DMS53 treated with DMSO at 0.1 percent for 48 hours (cell line): Measurements from ENCODE around the gene SLC6A3.

ENCODE experiments used
- DNase-seq: peaks from one replicate; lab custom pipeline; 2025; ENCODE audit not compliant: unreplicated experiment; lab: John Stamatoyannopoulos, UW

Gene SLC6A3

DNA sequence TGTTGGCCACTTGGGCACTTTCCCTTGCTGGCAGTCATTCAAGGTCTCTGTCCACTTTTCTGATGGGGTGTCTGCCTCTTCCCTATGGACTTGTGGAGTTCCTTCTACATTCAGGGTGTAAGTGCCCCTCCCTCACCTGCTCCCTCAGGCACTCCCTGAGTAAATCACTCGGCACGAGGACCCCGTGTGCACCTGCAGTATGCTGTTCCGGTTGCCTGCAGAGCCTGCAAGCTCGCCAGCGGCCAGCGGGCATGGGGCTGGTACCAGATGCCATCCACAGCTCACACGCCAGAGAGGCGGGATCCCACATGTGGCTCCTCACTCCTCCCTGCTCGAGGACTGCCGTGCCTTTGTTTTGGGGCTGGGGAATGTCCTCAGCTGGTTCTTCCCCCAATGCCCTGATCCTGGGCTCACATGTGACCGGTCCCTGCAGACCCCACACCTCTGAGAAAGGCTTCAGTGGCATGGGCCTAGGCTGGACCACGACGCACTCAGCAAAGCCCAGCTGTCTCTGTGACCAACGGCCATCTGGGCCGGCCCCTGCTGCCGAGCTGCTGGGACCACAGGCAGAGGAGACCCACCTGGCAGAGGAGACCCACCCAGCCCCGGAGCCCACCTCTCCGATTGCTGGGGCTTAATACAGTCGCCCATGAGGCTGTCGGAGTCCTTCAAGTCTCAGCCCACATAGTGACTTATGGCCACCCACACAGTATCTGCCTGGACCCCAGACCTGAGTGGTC is 54.2 kb downstream of the SLC6A3 start:
- no peak for DNase-seq

DNA sequence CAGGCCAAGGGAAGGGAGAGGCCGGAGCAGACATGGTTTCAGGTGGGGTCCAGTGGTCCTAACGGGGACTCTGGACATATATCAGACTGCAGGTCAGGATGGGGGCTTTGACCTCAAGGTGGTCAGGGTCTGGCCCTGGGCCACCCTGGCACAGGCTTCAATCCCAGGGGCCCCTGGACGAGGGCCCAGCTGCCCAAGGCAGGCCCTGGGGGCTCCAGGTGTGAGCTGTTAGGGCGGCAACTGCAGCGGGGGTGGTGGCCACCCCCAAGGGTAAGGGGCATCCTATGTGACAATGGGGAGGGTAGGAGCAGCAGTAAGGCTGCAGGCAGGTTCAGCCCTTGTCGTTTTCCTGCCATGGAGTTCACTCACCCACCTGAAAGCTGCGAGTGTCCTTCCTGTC is 54.9 kb downstream of the SLC6A3 start:
- no peak for DNase-seq

DNA sequence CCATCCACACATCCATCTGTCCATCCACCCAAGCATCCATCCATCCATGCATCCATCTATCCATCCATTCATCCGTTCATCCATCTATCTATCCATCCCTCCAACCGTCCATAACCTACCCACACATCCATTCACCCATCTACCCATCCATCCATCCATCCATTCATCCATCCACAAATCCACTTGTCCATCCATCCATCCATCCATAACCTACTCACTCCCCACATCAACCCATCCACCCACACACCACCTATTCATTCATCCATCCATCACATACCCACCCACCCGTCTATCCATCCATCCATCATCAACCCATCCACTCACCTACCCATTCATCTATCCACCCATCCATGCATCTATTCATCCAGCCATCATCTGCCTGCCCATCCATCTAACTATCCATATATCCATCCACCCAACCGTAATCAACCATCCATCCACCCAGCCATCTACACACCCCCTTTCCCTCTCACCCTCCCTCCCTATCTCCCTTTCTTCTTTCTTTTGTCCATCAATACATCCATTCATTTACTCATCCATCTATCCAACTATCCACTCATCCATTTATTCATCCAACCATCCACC is 56.8 kb downstream of the SLC6A3 start:
- no peak for DNase-seq

DNA sequence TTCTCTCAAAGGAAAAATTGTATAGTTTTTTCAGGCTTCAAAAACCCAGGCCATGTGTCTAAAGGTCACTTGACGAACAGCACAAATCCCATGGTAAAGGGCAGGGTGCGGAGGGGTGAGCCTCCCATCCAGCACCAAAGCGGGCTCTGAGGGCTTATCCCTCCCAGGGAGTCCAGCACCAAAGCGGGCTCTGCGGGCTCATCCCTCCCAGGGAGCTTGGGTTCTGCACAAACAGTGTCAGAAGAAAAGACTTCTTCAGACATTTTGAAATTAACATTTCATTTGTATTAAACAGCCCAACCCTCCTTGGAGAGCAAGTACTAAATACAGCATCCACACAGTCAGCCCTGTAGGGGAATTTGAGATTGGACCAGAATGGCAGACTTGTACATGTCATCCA is 57.4 kb downstream of the SLC6A3 start:
- DNase-seq = no peak

DNA sequence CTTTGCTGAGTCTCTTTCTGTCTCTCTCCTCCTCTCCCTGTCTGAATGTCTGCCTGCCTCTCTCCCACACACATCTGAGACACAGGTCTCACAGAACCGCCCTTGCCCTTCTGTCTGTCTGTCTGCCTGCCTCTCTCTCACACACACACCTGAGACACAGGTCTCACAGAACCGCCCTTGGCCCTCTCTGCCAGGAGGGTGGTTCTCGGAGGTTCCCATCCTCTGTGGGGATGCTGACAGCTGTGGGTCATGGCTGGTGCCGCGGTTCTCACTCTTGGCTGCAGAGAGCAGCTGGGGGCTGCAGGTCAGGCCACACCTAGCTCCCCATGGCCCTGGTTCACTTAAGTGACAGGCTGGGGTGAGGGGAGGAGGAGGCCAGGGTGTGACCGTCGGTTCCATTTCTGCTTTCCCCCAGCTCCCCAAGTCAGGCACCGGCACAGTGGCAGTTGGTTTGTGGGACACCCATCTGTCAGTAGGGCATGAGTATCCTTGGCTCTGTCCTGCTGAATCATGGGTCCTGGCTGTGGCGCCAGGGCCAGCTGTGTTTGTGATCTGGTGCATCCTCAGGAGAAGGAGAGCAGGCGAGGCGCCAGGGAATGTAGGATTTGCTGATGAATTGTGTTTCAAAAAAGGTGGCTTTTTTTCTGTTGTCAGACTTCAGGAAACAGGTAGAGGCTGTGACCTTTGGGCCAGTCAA is 58.0 kb downstream of the SLC6A3 start:
- peak; percentile 74 for DNase-seq

DNA sequence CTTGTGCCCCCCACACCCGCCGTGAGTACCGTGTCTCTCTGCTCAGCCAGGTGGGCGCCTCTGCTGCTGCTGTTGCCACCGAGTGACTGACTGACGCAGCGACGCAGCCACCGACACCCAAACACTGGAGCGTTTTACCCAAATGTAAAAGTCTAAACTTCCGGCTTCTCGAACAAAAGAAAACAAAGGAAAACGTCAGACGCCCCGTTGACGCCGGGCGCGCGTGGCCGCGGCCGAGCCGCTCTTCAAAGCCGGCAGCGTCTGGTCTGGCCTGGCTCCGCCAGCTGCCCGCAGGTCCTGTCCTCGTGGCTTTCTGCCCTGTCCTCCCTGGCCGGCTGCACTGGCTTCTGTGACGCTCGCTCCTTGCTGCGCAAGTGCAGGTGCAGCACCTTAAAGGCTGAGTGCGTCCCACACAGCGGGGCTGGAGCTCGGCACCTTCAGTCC is 58.9 kb downstream of the SLC6A3 start:
- peak; percentile 96 for DNase-seq

DNA sequence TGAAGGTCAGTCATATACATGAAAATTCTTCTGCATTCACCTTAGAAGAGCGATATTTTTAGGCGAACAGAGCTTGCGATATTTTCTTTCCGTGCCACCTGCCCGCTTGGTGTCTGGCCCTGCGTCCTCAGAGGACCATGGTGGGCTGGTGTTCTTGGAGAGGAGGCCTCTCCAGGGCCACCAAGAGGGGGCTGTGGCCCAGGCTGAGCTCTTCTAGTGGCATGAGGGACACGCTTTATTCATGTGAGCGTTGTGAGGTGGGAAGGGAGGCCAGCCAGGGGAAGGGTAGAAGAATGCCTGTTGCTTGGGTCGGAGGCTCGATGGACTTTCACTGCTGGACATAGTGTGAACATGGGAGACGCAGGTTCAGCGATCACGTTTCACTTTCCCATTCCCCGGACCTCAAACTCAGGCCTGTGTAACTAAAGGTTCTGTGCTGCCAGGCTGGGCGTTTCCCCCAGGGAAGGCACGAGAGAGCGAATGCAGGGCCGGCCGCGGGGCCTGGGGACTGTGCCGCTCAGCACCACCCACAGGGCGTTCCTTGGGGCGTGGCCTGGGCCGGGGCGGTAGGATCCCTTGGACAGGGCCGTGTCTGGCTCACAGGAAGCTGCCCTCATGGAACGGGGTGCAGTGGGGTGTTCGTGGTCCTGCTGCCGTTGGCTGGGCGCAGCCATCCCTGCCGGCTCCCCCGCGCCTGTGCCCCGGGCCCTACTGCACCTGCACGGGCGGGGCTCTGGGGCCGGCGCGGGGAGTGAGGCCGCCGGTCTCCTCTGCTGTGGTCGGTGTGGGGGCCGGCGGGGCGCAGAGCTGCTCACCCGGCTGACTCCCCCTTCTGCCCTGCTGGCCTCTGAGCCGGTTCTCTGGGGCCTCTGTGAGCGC is 59.6 kb downstream of the SLC6A3 start:
- peak; percentile 94 for DNase-seq

DNA sequence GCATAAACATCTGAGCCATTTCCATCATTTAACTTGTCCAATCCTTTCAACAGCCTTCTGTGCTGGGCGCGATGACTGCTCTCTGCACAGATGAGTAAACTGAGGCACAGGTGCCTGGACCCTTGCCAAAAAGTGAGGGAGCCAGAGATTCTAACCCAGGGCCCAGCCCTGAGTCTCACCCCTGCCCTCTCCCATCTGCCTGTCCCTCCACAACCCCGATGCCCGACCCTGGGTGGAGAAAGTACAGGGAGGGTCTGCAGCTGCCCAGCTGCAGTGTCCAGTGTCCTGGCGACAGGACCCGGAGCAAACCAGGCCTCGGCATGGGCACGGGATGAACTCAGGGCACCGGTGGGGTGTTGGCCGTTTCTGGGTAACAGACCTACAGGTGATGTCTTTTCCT is 60.7 kb downstream of the SLC6A3 start:
- DNase-seq = no peak

DNA sequence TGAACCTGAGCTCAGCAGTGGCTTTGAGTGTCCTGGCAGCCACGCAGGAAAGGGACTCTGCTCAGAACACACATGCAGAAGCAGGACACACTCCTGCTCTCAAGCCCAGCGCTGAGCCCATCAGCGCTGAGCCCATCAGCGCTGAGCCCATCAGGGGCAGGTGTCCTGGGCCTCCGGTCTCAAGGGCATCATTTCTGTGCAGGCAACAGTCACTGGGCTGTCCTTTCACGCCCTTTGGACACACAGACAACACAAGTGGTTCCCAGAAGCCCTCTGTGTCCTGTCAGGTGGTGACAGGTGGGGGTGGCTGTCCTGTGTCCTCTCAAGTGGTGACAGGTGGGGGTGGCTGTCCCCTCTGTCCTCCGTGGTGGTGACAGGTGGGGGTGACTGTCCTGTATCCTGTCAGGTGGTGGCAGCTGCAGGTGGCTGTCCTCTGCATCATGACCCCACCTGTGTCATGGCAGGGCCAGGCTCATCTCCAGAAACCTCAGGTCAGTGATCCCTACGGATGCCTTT is 61.3 kb downstream of the SLC6A3 start:
- DNase-seq = peak; percentile 94

DNA sequence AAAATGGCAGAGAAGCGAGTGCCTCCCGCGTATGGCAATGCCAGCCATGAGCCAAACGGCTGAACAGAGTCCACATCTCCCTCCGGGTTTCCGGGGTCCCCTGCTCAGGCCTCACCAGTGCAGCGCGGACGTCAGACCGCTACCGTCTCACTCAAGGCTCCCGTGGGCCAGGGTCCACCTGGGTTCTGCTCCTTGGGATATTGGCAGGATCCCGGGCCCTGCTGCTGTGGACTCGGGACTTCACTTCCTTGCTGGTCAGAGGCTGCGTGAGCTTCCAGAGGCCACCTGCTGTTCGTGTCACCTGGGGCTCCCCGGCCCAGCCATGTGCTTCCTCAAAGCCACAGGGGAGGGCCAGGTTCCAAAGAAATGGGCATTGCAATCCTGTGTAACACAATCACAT is 61.9 kb downstream of the SLC6A3 start:
- peak; percentile 69 for DNase-seq

DNA sequence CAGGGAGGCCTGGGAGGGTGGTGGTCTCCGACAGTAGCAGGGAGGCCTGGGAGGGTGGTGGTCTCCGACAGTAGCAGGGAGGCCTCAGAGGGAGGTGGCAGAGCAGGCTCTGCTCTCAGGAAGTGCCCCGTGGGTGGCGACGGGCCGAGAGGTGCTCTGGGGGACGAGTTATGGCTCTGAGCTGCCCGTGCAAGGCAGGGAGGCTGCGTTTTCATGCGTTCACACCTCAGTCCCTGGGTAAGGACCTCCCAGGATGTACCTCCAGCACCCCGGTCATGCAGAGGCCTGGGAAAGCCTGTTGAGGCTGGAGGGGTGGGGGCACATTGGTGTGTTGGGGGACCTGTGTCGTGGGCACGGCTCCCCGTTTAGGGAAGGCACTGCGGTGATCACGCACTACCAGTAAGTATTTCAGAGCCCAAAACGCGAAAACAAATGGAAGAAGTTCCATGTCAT is 63.0 kb downstream of the SLC6A3 start:
- no peak for DNase-seq

DNA sequence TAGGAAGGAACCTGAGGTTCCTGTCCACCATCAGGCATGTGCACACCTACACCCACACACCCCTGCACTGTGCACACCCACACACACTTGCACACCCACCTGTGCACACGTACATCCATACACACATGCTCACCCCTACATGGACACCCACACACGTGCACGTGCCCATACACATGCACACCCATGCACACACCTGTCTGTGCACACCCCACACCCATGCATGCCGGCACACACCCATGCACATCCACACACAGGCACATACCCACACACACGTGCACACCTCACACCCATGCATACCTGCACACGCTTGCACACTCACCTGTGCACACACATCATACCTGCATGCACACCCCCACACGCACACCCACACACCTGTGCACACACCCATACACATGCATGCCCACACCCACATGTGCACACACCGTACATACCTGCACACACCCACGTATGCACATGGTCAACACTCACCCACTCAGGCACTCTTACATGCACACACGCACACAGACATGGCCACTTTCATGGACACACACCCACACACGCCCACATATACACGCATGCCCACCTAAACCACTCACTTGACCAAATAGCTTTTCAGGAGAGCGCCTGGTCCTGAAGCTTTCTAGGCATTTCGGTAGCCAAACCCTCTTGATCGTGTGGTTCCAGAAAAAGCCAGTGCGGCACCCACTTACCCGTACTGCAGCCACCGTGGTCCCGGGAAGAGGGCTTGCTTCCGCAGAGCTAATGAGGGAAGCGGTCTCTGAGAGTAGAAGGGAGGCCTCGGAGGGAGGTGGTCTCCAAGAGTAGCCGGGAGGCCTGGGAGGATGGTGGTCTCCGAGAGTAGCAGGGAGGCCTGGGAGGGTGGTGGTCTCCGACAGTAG is 63.6 kb downstream of the SLC6A3 start:
- no peak for DNase-seq

DNA sequence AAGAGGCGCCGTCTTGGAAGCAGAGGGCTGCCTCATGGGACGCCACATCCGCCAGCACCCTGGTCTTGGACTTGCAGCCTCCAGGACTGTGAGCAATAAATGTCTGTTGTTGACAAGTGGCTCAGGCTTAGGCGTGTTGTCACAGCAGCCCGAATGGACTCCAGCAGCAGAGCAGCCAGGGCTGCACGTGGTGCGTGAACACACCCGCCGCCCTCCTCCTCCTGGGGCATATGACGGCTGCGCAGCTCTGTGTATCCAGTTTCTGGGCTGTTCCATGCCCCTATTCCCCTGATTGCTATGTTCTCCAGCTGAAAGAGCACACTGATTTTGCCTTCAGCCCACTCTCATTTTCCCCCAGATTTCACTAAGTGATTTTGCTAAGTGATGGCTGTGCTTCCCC is 64.3 kb downstream of the SLC6A3 start:
- no peak for DNase-seq

DNA sequence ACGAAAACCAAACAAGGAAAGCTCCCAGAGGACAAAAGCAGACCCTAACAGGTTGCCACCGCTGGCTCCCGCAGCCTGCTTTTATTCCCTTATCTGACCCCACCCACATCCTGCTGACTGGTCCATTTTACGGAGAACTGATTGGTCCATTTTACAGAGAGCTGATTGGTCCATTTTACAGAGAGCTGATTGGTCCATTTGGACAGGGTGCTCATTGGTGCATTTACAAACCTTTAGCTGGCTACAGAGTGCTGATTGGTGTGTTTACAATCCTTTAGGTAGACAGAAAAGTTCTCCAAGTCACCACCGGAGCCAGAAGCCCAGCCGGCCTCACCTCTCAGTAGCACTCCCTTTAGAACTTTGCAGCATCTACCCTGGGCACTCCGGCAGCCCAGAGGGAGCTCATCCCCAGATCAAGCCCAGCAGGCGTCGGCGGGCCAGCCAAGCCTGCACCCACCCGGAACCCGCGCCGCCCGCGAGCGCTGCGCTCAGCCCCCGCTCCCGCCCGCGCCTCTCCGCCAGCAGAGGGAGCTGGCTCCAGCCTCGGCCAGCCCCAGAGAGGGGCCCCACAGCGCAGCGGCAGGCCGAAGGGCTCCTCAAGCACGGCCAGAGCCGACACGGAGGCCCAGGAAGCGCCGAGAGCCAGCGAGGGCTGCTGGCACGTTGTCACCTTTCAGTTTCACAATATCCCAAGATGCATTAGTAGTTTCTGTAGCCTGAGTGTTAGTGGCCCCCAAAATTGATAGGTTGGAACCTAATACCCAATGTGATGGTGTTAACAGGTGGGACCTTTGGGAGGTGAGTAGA is 65.0 kb downstream of the SLC6A3 start:
- DNase-seq = peak; percentile 73

DNA sequence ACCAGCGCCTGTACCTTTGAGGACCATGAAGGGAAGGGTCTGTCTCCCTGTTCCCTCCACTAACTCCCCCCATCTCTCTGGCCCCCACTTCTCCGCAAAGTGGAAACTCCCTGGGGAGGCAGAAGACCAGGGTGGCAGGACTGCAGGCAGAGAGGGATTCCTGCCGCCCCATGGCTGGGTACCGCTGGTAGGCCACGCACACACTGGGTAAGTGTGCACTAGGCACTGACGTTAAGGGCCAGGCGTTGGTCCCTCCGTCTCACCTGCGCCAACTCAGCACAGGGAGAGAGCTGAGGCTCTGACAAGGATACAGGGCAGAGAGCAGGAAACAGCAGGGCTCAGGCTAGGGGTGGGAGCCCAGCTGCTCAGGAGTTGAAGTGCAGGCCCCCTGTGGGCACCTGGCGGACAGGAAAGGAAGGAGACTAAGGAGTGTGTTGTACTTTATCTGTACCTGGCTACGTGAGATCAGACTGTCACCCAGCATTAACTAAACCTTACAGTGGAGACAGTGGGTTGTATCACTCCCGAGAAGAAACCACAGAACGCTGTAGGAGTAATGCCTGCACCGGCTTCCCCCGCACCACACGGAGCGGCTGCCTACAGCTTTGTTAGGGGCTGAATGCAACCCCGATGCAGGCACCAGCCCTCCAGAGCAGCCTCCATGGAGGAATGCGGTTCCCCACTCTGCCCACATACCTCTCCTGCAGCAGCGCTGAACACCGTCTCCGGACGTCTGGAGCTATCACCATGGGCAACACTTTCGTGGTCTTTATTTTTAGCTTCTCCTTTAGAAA is 66.2 kb downstream of the SLC6A3 start:
- no peak for DNase-seq

DNA sequence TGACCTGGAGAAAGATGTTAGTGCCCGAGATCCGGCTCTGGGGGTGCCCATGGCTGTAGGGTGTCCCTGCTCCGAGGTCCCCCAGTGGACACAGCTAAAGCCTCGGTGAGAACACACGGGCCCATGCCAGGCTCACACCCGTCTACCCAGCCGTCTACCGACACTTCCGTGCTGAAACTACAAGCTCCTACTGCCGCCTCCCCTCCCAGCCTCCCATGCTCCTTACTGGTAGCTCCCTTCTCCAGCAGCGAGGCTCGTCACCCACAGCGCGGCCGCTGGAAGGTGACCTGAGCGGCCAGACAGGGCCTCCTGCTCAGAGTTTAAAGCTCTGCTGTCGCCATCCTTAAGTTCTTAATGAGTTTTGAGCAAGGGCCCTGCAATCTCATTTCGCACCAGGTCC is 67.1 kb downstream of the SLC6A3 start:
- no peak for DNase-seq

DNA sequence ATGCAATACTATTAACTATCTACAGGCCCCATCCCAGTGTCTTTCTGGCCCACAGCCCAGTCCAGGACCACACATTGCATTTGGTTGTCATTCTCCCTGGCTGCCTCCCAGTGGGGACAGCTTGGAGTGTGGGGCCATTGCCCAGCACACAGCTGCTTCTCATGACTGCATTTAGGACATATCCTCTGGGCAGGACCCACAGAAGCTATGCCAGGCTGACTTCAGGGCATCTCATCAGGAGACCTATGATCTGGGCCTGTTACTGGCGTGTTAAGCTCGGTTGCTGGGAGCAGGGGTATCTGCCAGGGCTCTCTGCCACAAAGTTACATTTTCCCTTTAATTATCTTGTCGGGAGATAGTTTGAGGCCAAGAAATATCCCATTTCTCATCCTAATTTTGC is 68.3 kb downstream of the SLC6A3 start:
- DNase-seq = no peak
